GM12892 (cell line): ENCODE results near the gene EPHX1.

Experiments used
- DNase-seq: peaks from one replicate; pipeline ENCODE4 v3.0.0; 2011; ENCODE audit not compliant: insufficient read length
- FAIRE-seq: peaks from 2 replicates; lab custom pipeline; 2011; peaks lifted over from hg19 to GRCh38; lab: Jason Lieb, UNC
- POLR2A ChIP-seq: IDR thresholded peaks from 2 replicates; pipeline ENCODE4 v1.6.1; 2011; ENCODE audit warnings: low read depth, low read length, control low read depth
- POLR2AphosphoS5 ChIP-seq: IDR thresholded peaks from 2 replicates; pipeline ENCODE4 v1.6.1; 2011; ENCODE audit warnings: low read depth, low read length, control low read depth
- TAF1 ChIP-seq: IDR thresholded peaks from 2 replicates; pipeline ENCODE4 v1.6.1; 2011; ENCODE audit warnings: low read depth, mild to moderate bottlenecking, control low read depth, low read length, borderline replicate concordance

The EPHX1 gene

GRCh38 chr1:225842074-225842473 lies 32.1 kb downstream of the EPHX1 start:
- no peak for FAIRE-seq
- no peak for DNase-seq
- TF ChIP-seq POLR2AphosphoS5 (no peak), POLR2A (0 out of 2 replicates have a peak, but pooled peaks have one; percentile 15)

GRCh38 chr1:225842788-225843425 lies 33.0 kb downstream of the EPHX1 start:
- TF ChIP-seq POLR2AphosphoS5 (no peak), POLR2A (no peak), TAF1 (no peak)
- DNase-seq (no peak), FAIRE-seq (no peak)

- DNase-seq: no peak
- TF ChIP-seq POLR2AphosphoS5: no peak
- no peak for TF ChIP-seq POLR2A
- TF ChIP-seq TAF1: no peak
- FAIRE-seq: no peak
Observed at GRCh38 chr1:225843426-225843795, 33.5 kb downstream of the EPHX1 start.

GRCh38 chr1:225844236-225845061 lies 34.5 kb downstream of the EPHX1 start:
- FAIRE-seq (no peak), DNase-seq (no peak)
- TF ChIP-seq POLR2AphosphoS5 (no peak), POLR2A (no peak), TAF1 (no peak)

GRCh38 chr1:225845097-225845496 lies 35.2 kb downstream of the EPHX1 start:
- DNase-seq (no peak), FAIRE-seq (no peak)
- no peak for TF ChIP-seq POLR2A
- no peak for TF ChIP-seq TAF1
- TF ChIP-seq POLR2AphosphoS5: no peak

GRCh38 chr1:225845571-225846259 lies 35.8 kb downstream of the EPHX1 start:
- no peak for DNase-seq
- no peak for FAIRE-seq
- TF ChIP-seq TAF1 (no peak), POLR2A (no peak), POLR2AphosphoS5 (no peak)

- TF ChIP-seq TAF1: no peak
- TF ChIP-seq POLR2A: no peak
- TF ChIP-seq POLR2AphosphoS5: no peak
- FAIRE-seq (no peak), DNase-seq (no peak)
Observed at GRCh38 chr1:225846331-225847310, 36.7 kb downstream of the EPHX1 start.

GRCh38 chr1:225847610-225848009 lies 37.7 kb downstream of the EPHX1 start:
- TF ChIP-seq TAF1 (no peak), POLR2A (no peak), POLR2AphosphoS5 (no peak)
- FAIRE-seq (no peak), DNase-seq (no peak)

- DNase-seq (peak; percentile 41), FAIRE-seq (peak; percentile 70)
- TF ChIP-seq TAF1 (0 out of 2 replicates have a peak, but pooled peaks have one; percentile 29), POLR2A (no peak)
Observed at GRCh38 chr1:225848030-225848955, 38.4 kb downstream of the EPHX1 start.

GRCh38 chr1:225849925-225850324 lies 40.0 kb downstream of the EPHX1 start:
- DNase-seq (no peak), FAIRE-seq (no peak)
- no peak for TF ChIP-seq POLR2A
- TF ChIP-seq POLR2AphosphoS5: no peak
- TF ChIP-seq TAF1: no peak
